Endothelial cell (in vitro differentiated cells): ENCODE data around the gene ACBD6. TPM values are rescaled to one million over a fixed set of nuclear protein-coding genes. Genes with fewer than 3 reads are reported as not detected.

ENCODE experiments used
- DNase-seq: peaks from one replicate; pipeline ENCODE4 v3.0.0; 2021; ENCODE audit warnings: low spot score
- H3K27ac Mint-ChIP-seq: one replicate; pipeline ENCODE4 v1.8.0; 2021; ENCODE audit warnings: mixed read lengths, inconsistent platforms; ENCODE audit not compliant: unreplicated experiment
- H3K27me3 Mint-ChIP-seq: one replicate; pipeline ENCODE4 v1.8.0; 2021; ENCODE audit warnings: mild to moderate bottlenecking, moderate library complexity, mixed read lengths, inconsistent platforms; ENCODE audit not compliant: unreplicated experiment
- H3K36me3 Mint-ChIP-seq: one replicate; pipeline ENCODE4 v1.8.0; 2021; ENCODE audit warnings: mild to moderate bottlenecking, low read depth, mixed read lengths, inconsistent platforms; ENCODE audit not compliant: unreplicated experiment
- H3K4me1 Mint-ChIP-seq: one replicate; pipeline ENCODE4 v1.8.0; 2021; ENCODE audit warnings: mild to moderate bottlenecking, mixed read lengths, inconsistent platforms; ENCODE audit not compliant: unreplicated experiment
- H3K4me3 Mint-ChIP-seq: one replicate; pipeline ENCODE4 v1.8.0; 2021; ENCODE audit warnings: mild to moderate bottlenecking, mixed read lengths, inconsistent platforms; ENCODE audit not compliant: unreplicated experiment
- H3K9me3 Mint-ChIP-seq: one replicate; pipeline ENCODE4 v1.8.0; 2021; ENCODE audit warnings: mixed read lengths, inconsistent platforms; ENCODE audit not compliant: unreplicated experiment
- CTCF ChIP-seq: fragments of 200-600 bp; sonication (generic); IDR thresholded peaks from one replicate; pipeline ENCODE4 v1.5.0; 2021; ENCODE audit warnings: antibody characterized with exemption; ENCODE audit not compliant: unreplicated experiment
- total RNA-seq: library from RNA; stranded (reverse); fragmentation: NEBNext Ultra II Directional; extraction: Animal tissue kit (Norgen Biotek cat#: 25700); gene quantifications from one replicate; pipeline ENCODE4 v1.2.1, GENCODE V29; 2021; ENCODE audit not compliant: unreplicated experiment

ACBD6 gene
- total RNA-seq, 1 donor from 2014 or later = 46.5 TPM

- no peaks in the 10 kb centered on the region for H3K4me1 Mint-ChIP-seq
- no peak overlapping the region for H3K27ac Mint-ChIP-seq
These were observed 219.3 kb downstream of the ACBD6 start for GRCh38 chr1:180283098-180283497.

GRCh38 chr1:180282401-180283044 lies 219.9 kb downstream of the ACBD6 start:
- Mint-ChIP-seq H3K27ac (no peak overlapping the region), H3K36me3 (peaks cover 5% of the 10 kb centered on the region)

More at GRCh38 chr1:180283098-180283497, 219.3 kb downstream of the ACBD6 start:
- H3K27me3 Mint-ChIP-seq = peaks cover 2% of the 10 kb centered on the region
- no peak for DNase-seq
- no peak overlapping the region for H3K4me3 Mint-ChIP-seq
- no peak for TF ChIP-seq CTCF
- H3K9me3 Mint-ChIP-seq = no peaks in the 10 kb centered on the region
- H3K36me3 Mint-ChIP-seq = no peaks in the 10 kb centered on the region

GRCh38 chr1:180281490-180281889 lies 220.9 kb downstream of the ACBD6 start:
- Mint-ChIP-seq H3K9me3 (no peaks in the 10 kb centered on the region), H3K4me3 (no peak overlapping the region), H3K4me1 (peaks cover 4% of the 10 kb centered on the region), H3K36me3 (peaks cover 5% of the 10 kb centered on the region), H3K27ac (no peak overlapping the region), H3K27me3 (peaks cover 2% of the 10 kb centered on the region)
- no peak for TF ChIP-seq CTCF
- no peak for DNase-seq

More at GRCh38 chr1:180282401-180283044, 219.9 kb downstream of the ACBD6 start:
- no peak for TF ChIP-seq CTCF
- DNase-seq = no peak
- H3K9me3 Mint-ChIP-seq = no peaks in the 10 kb centered on the region
- peaks cover 2% of the 10 kb centered on the region for H3K27me3 Mint-ChIP-seq
- no peak overlapping the region for H3K4me3 Mint-ChIP-seq
- peaks cover 4% of the 10 kb centered on the region for H3K4me1 Mint-ChIP-seq

GRCh38 chr1:180280617-180281016 lies 221.8 kb downstream of the ACBD6 start:
- no peak for DNase-seq
- peaks cover 5% of the 10 kb centered on the region for H3K36me3 Mint-ChIP-seq
- peaks cover 2% of the 10 kb centered on the region for H3K27me3 Mint-ChIP-seq
- peaks cover 4% of the 10 kb centered on the region for H3K4me1 Mint-ChIP-seq
- no peak overlapping the region for H3K27ac Mint-ChIP-seq
- no peak overlapping the region for H3K4me3 Mint-ChIP-seq
- no peak for TF ChIP-seq CTCF
- no peaks in the 10 kb centered on the region for H3K9me3 Mint-ChIP-seq

- no peak for DNase-seq
- no peak overlapping the region for H3K4me3 Mint-ChIP-seq
- H3K9me3 Mint-ChIP-seq = no peaks in the 10 kb centered on the region
- TF ChIP-seq CTCF = no peak
- no peak overlapping the region for H3K27ac Mint-ChIP-seq
- peaks cover 10% of the 10 kb centered on the region for H3K36me3 Mint-ChIP-seq
- peaks cover 4% of the 10 kb centered on the region for H3K4me1 Mint-ChIP-seq
- peaks cover 2% of the 10 kb centered on the region for H3K27me3 Mint-ChIP-seq
These were observed 222.7 kb downstream of the ACBD6 start for GRCh38 chr1:180279651-180280050.
